GM13976 (cell line): ENCODE data around the gene SULF2.

Experiments
- DNase-seq: peaks from one replicate; pipeline ENCODE4 v3.0.0; 2012; ENCODE audit warnings: low spot score
- CTCF ChIP-seq: IDR thresholded peaks from 2 replicates; pipeline ENCODE4 v1.5.1; 2012; ENCODE audit warnings: borderline replicate concordance, mild to moderate bottlenecking; ENCODE audit not compliant: insufficient read depth; ENCODE audit errors: extremely low read depth, missing control alignments, control extremely low read depth
- in situ Hi-C: fragments of 300-500 bp; cut with MboI; formaldehyde crosslinking; loops from one replicate; pipeline ENCODE4 v1.12.0; 2022; ENCODE audit warnings: low sequenced_read_pairs, mixed read lengths, inconsistent platforms; ENCODE audit not compliant: unreplicated experiment

SULF2 gene

GRCh38 chr20:47754946-47755652, 30.2 kb downstream of the SULF2 start:
- no peak for DNase-seq
- in situ Hi-C loops, result no loop called here
- TF ChIP-seq CTCF, result no peak

GRCh38 chr20:47754388-47754715, 30.9 kb downstream of the SULF2 start:
- TF ChIP-seq CTCF, result no peak
- in situ Hi-C loops, result no loop called here
- DNase-seq, result no peak

- no peak for TF ChIP-seq CTCF
- in situ Hi-C loops, result no loop called here
- DNase-seq, result no peak
Observed at GRCh38 chr20:47753576-47754387, 31.5 kb downstream of the SULF2 start.

GRCh38 chr20:47751449-47751848, 33.8 kb downstream of the SULF2 start:
- TF ChIP-seq CTCF, result no peak
- in situ Hi-C loops, result no loop called here
- no peak for DNase-seq

GRCh38 chr20:47749339-47749738, 35.9 kb downstream of the SULF2 start:
- in situ Hi-C loops, result no loop called here
- DNase-seq, result no peak
- TF ChIP-seq CTCF, result no peak

- DNase-seq, result no peak
- no peak for TF ChIP-seq CTCF
- in situ Hi-C loops, result no loop called here
Observed at GRCh38 chr20:47748823-47749222, 36.5 kb downstream of the SULF2 start.
